GM23248 (cell line): ENCODE measurements around the gene NUDT22.

ENCODE experiments used
- EZH2 ChIP-seq: fragments of 200-600 bp; sonication (generic); IDR thresholded peaks from 2 replicates; pipeline ENCODE4 v1.6.1; 2018; ENCODE audit warnings: antibody characterized with exemption, mild to moderate bottlenecking; ENCODE audit not compliant: insufficient read depth, poor library complexity, severe bottlenecking
- EZH2phosphoT487 ChIP-seq: fragments of 200-600 bp; sonication (generic); IDR thresholded peaks from 2 replicates; pipeline ENCODE4 v1.6.1; 2018; ENCODE audit warnings: antibody characterized with exemption, moderate library complexity, mild to moderate bottlenecking, low read depth; ENCODE audit not compliant: insufficient read depth

- no peak for TF ChIP-seq EZH2
- no peak for TF ChIP-seq EZH2phosphoT487
These were observed 9.5 kb downstream of the NUDT22 start for GRCh38 chr11:64235437-64236161.
